GM18867 (cell line): Measurements from ENCODE around the gene SLC49A4.

Experiments
- ATAC-seq: cut with Tn5 transposase; IDR thresholded peaks from one replicate; pipeline ENCODE4 v1.9.1; 2021; ENCODE audit warnings: mild to moderate bottlenecking, moderate library complexity; ENCODE audit not compliant: unreplicated experiment

Gene SLC49A4

DNA sequence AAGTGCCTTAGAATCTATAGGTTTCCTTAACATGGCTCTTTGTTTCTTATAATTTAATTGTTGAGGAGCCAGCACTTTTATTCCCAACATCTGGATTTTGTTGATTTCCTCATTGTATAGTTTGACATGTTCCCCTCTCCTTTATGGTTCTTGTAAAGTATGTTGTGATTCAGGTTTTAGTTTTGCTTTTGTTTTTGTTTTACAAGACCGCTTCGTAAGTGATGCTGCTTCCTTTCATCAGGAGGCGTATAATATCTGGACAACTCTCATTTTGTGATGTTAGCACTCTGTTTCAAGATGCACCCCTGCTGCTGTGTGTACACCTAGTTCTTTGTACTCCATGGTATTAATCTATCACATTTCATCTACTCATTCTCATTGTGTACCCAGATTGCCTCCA, 48.7 kb downstream of the SLC49A4 start:
- ATAC-seq = peak; percentile 49

- no peak for ATAC-seq
Measured at GRCh38 chr3:122857019-122857418, 62.1 kb downstream of the SLC49A4 start.

GRCh38 chr3:122858373-122858772, 63.5 kb downstream of the SLC49A4 start:
- ATAC-seq = no peak

DNA sequence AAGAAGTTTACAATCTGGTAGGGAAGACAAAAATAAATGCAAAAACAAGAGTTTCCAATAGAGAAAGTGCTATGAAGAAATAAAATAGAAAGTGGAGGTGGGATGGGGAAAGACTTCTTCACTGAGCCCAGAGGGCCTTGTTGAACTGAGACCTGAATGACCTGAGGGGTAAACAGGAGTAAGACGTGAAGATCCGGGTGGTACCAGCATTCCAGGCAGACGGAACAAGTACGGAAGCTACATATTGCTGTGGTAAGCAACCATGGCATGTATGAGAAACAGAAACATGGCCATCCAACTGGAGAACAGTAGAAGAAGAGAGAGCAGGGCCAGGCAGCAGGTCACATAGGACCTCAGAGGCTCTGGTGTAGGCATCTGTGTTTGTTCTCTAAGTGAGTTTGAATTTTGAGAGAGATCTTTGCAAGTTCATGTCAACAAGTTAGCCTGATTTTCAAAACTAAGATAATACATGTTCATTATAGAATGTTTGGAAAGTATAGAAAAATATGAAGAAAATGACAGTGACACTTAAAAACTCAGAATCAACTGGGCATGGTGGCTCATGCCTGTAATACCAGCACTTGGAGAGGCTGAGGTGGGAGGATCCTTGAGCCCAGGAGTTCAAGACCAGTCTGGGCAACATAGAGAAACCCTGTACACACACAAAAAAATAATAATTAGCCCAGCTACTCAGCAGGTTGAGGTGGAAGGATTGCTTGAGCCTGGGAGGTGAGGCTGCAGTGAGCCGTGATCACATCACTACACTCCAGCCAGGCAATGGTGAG, 64.3 kb downstream of the SLC49A4 start:
- ATAC-seq = no peak

- no peak for ATAC-seq
Measured at GRCh38 chr3:122862381-122862780, 67.5 kb downstream of the SLC49A4 start.

DNA sequence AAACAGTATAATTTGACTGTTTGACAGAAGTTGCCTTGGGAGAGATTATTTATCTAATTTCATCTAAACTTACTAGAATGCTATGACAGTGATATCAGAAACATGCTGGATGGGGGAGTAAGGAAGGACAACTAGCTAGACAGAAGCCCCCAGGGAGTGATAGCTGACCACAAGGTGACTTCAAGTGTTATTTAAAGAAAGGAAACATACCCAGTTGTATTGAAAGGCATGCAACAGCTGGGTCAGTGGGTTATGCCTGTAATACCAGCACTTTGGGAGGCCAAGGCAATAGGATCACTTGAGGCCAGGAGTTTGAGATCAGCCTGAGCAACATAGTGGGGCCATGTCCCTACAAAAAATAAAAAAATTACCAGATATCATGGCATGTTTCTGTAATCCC, 69.6 kb downstream of the SLC49A4 start:
- no peak for ATAC-seq

- ATAC-seq = no peak
Measured at GRCh38 chr3:122868322-122868721, 73.5 kb downstream of the SLC49A4 start.

DNA sequence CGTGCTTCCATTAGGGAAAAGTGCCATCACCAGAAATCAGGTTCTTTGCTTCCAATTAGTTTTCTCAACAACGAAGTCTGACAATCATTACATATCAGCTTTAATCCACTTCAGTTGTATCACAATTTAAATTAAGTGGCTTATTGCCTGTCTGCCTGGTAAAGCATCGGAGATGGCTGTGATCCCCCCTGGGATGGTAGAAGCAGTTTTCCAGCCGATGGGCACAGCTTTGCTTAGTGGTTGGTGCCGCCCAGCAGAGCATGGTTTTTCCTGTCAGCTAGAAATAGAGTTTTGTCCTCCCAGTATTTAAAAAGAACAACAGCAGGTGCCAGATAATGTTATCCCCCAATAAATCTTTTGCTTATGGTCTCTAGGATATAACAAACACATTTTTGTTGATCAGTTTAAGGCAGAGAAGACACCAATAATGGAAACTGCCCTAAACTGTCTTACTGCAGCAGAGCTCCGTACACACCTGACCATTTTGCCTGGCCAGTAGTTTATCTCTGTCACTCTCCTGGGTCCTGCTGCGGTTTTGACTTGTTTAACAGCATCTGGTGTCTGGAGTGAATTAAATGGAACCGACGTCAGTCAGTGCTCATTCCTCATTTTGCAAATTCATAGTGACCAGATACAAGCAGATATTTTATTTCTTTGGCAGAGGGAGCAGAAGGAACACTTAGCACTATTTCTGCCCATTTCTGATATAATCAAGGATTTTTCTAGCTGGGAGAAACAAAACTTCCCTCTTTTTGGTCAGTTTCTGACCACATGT, 79.1 kb downstream of the SLC49A4 start:
- no peak for ATAC-seq

DNA sequence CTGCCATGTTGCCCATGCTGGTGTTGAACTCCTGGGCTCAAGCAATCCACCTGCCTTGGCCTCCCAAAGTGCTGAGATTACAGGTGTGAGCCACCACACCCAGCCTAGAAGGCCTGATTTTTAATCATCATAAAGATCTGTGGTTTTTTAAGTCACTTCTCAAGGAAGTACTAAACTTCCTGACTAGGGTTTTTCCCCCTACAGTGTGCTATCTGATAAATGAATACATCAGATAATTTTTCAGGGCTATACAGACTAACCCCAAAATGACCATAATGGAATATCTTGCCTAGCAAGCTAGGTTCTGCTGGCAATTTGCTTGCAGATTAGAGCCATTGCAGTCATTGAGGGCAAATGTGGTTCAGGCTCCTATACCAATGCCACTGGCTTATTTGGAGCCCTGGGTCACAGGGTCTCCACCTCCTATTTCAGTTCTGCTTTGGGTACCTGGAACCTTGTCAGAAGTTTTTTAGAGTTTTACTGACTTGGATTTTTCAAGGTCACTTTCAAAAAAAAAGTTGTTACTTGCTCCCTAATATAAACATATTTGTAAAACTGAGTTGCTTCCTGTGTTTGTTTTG, 80.8 kb downstream of the SLC49A4 start:
- ATAC-seq = no peak

DNA sequence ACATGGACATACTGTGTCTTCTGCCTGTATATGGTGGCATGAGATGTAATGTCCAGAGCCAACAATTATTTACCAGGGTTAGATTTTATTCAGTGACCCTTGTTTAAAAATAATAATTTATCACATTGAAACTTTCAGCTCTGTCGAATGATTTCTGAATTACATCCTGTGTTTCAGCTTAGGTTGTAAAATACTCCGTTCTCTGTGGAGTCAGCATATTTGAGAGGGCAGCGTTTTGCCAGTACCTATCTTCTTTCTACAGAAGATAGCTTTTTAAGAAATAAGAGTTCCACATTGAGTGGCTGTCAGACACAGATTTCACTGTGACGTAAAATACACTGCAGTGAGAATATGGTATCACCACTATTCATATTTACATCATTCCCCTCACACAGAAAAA, 85.3 kb downstream of the SLC49A4 start:
- ATAC-seq = no peak

DNA sequence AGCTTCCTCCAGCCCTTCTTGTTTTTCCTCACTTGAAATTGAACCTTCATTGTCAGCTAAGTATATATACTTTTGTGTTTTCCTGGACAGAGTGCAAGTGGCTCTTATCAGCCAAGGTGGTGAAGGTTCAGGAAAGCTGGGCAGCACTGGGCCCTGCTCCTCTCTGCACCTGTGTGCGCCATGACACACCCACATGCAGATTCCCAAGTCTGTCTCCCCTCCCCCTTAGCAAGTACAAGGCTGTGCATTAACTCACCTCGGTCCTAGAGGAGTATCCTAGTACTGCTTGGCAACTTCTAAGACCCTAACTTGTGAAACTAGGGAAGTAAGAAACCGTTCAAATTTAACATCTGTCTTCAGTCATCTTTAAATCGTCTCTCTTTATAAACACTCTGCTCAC, 85.8 kb downstream of the SLC49A4 start:
- no peak for ATAC-seq

DNA sequence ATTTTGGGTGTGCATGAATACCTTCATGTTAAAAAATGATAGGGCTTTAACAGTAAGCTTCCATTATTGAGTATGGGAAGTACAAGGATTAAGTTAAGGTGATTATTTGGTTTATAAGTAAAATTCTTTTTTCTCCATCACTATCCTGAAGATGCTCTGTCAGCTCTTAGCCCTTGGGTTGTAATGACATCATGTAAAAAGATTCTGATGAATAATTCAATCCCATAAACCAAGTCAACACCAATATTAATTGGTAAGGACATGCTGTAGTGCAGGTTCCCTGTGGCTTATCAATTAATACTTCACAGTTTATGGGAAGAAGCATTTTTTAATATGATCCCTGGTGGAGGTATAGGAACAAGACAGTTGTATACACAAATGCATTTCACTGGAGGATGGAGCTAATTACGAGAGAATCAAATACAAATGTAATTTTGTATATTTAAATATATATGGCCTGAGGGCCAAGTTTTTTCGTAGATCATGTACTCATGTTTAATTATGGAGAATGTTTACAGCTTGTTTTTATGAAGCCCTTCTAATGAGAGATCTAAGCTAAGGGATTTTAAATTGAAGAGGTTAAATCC, 87.6 kb downstream of the SLC49A4 start:
- no peak for ATAC-seq

DNA sequence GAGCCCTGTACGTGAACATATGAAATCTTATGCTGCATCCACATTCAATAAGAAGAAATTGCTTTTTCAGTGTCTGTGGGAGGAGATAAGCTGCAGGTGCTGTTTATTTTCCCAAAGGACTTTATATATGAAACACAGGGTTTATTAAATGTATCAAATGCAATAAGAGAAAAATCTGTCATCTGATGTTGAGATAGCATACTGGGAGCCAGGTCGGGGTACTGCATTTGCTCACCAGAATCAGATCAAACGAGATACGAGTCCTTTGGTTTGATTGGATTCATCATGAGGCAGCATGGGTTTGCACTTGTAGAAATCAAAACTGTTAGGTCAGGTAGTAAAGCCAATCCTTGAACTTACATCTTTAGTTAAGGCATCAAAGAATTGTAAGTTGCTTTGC, 91.4 kb downstream of the SLC49A4 start:
- no peak for ATAC-seq

- ATAC-seq = no peak
Measured at GRCh38 chr3:122886946-122887345, 92.1 kb downstream of the SLC49A4 start.

- no peak for ATAC-seq
Measured at GRCh38 chr3:122890077-122890719, 95.3 kb downstream of the SLC49A4 start.

GRCh38 chr3:122890720-122891220, 95.9 kb downstream of the SLC49A4 start:
- ATAC-seq = no peak

DNA sequence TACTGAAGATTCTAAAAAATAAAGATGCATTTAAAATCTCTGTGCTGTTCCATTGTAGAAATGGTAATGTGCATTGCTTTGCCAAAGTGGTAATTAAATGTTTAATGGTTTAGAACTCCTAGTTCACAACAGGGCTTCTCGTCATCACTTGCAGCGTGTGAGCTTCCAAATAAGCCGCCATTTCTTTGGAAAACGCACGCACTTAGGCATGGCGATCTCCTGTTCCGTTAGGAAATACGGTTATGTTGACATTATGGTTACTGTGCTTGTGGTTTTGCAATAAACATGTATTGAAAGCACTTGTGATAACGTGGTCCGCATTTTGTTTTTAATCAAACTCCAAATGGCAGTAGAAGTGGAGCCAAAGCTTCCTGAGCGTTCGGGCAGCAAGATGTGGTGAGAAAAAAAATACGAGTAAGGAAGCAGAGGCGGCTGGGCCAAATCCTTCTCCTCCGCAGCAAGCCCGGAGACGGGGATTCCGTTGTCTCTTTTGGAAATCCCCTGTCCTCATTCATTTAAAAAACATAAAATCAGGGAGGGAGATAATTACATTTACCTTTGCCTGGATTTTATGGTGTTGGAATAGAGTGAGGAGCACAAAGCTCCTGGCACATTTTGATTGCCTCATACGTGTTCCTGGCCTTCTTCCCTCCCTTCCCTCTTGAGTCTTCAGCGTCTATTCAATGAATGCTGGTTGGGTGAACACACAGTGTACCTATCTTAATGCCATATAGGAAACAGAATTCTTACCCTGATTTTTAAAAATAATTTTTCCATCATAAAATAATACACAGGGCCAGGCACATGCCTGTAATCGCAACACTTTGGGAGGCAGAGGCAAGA, 97.5 kb downstream of the SLC49A4 start:
- ATAC-seq = no peak

GRCh38 chr3:122893282-122893681, 98.4 kb downstream of the SLC49A4 start:
- no peak for ATAC-seq

DNA sequence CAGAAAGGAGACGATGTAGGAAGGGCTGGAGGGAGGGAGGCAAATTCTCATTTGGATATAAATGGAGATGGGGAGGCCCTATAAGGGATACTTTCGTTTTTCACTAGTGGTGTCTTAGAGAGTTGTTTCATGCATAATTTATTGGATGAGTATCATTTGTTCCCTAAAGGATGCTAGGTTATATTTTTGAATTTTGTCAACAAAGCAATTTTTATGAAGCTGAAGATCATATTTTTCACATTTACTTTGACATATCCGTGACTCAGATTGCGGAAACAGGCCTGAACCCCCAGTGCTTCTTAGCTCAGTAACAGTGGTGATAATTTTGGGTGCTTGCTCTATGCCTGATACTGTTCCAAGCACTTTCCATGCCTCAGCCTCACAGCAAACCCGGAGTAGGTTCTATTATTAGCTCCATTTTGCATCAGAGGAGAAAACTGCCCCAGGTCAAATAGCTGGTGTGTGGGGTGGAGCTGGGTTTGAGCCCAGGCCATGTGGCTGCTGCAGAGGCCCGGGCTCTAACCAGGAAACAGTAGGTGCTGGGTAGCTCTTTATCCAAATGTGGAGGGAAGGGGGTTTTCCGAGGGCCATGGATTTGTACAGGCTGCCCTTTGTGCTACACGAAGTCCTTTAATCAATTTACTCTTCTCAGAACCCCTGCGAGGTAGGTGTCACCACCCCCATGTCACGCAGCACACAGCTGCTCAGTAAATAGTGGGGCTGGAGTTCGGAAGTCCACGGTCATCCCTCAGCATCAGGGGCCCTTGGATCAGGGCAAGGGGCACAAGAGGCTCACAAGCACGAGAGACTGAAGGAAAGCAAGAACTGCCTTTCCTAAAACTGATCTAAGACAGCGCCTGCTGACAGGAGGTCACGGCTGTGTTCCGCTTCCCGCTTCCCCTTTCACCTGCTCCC, 99.1 kb downstream of the SLC49A4 start:
- ATAC-seq = no peak
